Stimulated activated CD8-positive, alpha-beta memory T cell treated with anti-CD3 and anti-CD28 coated beads, Interleukin-4, amount 100 ng/mL, for 1 hour (primary cell): ENCODE measurements around the gene LGMN.

ENCODE experiments used
- DNase-seq, 2 donors: peaks; one replicate each; pipeline ENCODE4 v3.0.0-alpha.2; 2020; ENCODE audit warnings: low read depth in 2 of 2, low spot score in 1 of 2

Gene LGMN

GRCh38 chr14:92729634-92730358 is 18.6 kb downstream of the LGMN start:
- DNase-seq: no peak

DNA sequence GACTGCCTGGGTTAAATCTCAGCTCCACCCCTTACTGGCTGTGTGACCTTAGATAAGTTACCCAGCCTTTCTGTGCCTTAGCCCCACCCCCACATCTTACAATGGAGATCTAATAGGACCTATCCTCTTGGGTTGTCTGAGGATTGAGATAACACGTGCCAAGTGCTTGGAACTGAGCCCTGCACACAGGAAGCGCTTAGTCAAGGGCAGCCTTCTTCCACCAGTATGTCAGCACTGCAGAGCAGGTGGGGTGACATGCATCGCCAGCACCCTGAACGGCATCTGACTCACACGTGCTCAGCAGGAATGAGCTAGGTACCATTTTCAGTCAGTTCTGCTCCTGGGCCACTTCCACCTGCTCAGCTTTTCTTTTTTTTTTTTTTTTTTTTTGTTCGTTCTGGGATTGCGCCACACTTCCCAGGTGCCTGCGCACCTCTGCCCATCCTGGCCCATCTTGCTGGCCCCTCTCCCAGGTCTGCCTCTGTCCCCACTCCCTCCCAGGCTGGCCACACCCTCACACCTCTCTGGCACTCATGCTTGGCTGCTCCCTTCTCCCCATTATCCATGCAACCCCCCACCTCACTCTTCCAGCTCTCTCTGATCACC is 19.6 kb downstream of the LGMN start:
- no peak for DNase-seq

- no peak for DNase-seq
Observed at GRCh38 chr14:92726933-92727262, 21.5 kb downstream of the LGMN start.

GRCh38 chr14:92726135-92726932 is 22.1 kb downstream of the LGMN start:
- DNase-seq: no peak

- DNase-seq: no peak
Observed at GRCh38 chr14:92724516-92725340, 23.7 kb downstream of the LGMN start.

- no peak for DNase-seq
Observed at GRCh38 chr14:92719890-92720323, 28.5 kb downstream of the LGMN start.

DNA sequence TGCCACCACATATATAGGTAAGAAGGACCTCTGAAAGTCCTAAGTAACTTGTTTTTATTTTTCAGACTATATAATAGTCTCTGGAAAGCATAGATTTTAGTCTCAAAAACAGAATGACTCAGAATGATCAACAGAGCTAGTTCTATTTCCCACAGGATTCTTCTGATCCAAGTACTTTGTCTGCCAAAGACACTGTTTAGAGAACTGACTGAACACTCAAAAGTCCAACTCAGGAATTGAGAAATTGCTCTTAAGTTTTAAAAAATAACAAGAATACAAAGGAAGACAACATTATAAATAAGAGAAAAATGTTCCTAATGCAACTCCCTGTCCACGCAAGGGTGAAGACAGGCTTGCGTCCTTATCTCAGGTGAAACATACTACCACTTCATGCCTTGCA is 29.0 kb downstream of the LGMN start:
- no peak for DNase-seq

GRCh38 chr14:92718664-92719063 is 29.8 kb downstream of the LGMN start:
- no peak for DNase-seq

DNA sequence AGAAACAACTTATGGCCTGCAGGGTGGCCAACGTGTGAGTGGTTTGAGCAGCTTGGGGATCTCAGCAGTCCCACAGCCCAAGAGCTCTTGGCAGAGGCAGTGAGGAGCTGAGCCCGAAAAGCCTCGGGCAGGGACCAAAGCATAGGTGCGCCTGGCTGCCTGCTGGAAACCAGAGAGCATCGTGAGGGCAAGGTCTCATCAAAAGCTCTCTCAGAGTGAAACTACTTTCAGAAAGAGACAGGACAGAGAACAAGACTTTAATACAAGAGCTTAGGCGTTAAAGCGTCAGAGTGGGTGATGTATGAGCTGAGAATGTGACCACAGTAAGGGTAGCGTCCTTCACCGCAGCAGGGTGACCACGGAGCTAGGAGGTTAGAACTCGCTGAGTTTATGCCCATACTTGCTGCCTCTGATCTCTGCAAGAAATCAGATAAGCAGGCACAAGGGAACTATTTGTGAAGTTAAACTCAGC is 30.8 kb downstream of the LGMN start:
- DNase-seq: no peak

GRCh38 chr14:92716131-92716530 is 32.3 kb downstream of the LGMN start:
- DNase-seq: no peak

DNA sequence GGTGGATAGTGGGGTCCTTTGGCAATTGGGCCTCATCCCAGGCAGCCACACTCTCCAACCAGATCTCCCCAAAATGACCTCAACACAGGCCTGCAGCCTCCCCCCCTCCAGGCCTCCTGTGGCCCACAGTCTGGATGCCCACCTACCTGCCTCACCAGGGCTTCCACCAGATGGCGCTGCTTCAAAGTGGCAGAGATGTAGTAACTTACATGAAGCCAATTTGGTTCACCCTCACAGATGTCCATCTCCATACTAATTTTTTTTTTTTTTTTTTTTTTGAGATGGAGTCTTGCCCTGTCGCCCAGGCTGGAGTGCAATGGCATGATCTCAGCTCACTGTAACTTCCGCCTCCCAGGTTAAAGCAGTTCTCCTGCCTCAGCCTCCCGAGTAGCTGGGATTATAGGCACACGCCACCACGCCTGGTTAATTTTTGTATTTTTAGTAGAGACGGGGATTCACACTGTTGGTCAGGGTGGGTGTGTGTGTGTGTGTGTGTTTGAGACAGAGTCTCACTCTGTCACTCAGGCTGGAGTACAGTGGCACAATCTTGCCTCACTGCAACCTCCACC is 33.6 kb downstream of the LGMN start:
- DNase-seq: peak; percentile 62 to 65

DNA sequence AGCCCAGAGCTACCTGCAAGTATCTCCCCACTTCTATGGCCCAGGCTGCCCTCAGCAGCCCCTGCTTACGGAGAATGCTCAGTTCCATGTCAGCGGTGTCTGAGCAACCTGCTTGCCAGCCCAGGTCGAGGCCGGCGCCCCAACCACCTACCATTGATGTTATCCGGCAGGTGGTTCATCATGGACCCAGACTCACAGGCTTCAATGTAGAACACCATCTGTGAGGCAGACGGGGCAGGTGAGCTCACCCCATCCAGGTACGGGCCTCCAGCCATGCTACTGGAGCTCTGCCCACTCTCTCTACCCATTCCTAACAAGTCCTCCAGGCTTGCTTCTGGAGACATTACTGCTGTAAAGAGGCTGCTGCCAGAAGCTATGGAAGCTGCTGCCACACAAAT is 35.8 kb downstream of the LGMN start:
- DNase-seq: no peak

DNA sequence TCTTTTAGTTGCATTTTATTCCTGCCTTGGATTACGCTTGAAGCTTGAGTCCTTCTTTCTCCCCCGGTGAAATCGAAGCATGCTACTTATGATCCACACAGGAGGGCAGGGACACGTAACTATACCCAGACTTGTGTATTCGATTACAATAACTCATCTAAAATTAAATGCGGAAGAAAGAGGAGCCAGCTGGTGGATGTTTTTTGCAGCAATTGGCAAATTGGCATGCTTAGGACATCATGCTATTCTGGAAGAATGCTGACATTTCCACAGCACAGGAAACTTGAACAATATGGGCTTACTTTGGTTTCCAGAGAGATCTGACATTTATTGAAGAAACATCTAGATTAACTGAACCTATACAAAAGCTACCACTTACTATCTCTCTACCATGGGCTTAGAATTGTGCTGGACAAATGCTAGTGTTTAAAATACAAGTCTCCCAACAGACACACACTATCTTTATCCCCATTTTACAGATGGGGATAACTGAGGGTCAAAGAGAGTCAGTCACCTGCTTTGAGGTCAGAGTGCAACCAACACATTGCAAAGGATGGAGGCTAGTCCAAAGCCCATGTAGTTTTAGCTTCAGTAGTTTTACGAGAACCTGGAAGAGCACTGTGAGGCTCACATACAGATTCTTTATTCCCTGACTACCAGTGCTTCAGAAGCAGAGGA is 36.3 kb downstream of the LGMN start:
- DNase-seq: no peak

GRCh38 chr14:92710001-92710341 is 38.5 kb downstream of the LGMN start:
- no peak for DNase-seq

DNA sequence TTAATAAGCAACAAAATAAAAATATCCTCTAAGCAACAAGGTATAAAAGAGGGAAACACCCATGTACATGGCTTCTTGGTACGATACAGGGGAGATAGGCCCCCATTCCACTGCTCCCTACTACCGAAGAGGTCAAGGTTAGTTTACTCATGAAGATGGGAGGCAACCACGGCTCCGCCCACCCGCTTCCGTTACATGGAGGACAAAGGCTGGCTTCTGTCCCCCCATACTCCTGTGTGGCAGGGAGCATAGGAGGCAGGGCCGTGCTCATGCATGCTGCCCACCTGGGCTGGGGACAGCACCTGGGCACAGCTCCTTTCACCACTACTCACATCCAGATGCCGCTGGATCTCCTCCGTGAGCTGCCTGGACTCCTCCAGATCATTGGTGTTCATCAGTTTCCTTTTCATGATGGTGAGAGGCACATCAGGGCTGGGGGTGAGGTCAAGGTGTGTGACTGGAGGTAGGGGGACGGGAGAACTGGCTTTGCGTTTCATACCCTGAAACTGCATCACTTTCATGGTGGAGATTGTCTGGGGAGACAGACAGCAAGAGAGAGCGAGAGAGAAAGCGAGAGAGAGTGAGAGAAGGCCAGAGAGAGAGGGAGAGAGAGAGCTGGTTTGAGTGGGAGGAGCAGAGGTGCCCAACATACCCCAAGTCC is 39.0 kb downstream of the LGMN start:
- no peak for DNase-seq

DNA sequence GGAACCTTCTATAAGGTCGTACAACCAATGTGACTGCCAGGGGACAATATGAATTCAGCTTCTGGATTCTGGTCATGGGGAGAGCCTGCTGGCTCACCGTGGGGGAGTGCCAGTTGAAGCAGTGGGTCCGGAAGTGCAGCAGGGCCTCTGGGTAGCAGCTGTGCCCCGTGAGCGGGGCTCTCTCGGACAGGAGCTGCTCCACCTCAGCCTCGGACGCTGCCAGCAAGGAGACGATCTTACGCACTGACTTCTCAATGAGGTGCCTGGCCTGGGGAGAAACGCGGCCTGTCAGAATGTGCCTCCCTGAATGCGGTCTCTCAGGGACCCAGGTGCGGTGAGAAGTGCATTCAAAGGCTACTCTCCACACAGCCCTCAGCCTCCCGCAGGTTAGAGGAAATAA is 42.0 kb downstream of the LGMN start:
- DNase-seq: no peak

GRCh38 chr14:92704821-92705220 is 43.6 kb downstream of the LGMN start:
- no peak for DNase-seq

GRCh38 chr14:92704036-92704804 is 44.2 kb downstream of the LGMN start:
- no peak for DNase-seq

- DNase-seq: no peak
Observed at GRCh38 chr14:92703516-92703915, 44.9 kb downstream of the LGMN start.
